Lung microvascular endothelial cell (primary cell): ENCODE measurements around the gene WRAP53. TPM values are rescaled to one million over a fixed set of nuclear protein-coding genes. Genes with fewer than 3 reads are reported as not detected.

Experiments
- DNase-seq, 2 donors: peaks; one replicate each; pipeline versions ENCODE4 v3.0.0 to v3.0.0-alpha.2; 2010; ENCODE audit warnings: low read depth in 2 of 2
- total RNA-seq: library from RNA; depleted of rRNA; stranded (reverse); fragments of >200 nt; gene quantifications from 2 replicates; pipeline ENCODE4 v1.2.1, GENCODE V29; 2014

Gene WRAP53
- total RNA-seq, 1 donor from 2014 or later: 6.9 TPM

GRCh38 chr17:7707858-7708750, 19.8 kb downstream of the WRAP53 start:
- DNase-seq: no peak

- DNase-seq: no peak
These were observed 20.8 kb downstream of the WRAP53 start for GRCh38 chr17:7709031-7709430.

GRCh38 chr17:7710301-7710700, 22.0 kb downstream of the WRAP53 start:
- peak in 1 of 2 donors; percentile 10 for DNase-seq

GRCh38 chr17:7711051-7711755, 22.9 kb downstream of the WRAP53 start:
- DNase-seq: no peak

- DNase-seq: no peak
These were observed 24.0 kb downstream of the WRAP53 start for GRCh38 chr17:7712111-7712771.

- no peak for DNase-seq
These were observed 25.5 kb downstream of the WRAP53 start for GRCh38 chr17:7713782-7714181.

- DNase-seq: no peak
These were observed 26.7 kb downstream of the WRAP53 start for GRCh38 chr17:7714721-7715594.

GRCh38 chr17:7715936-7716886, 27.9 kb downstream of the WRAP53 start:
- no peak for DNase-seq

GRCh38 chr17:7716901-7717755, 28.9 kb downstream of the WRAP53 start, which contains the start of gene DNAH2:
Gene DNAH2, plus strand, starts transcription at chr17:7717744. Its CDS starts 1,991 bp downstream, at chr17:7719735.
- peak; percentile 72 to 89 for DNase-seq

- peak in 1 of 2 donors; percentile 1 for DNase-seq
These were observed 29.6 kb downstream of the WRAP53 start for GRCh38 chr17:7717756-7718350.

GRCh38 chr17:7719661-7720060, 31.4 kb downstream of the WRAP53 start:
- no peak for DNase-seq

- no peak for DNase-seq
These were observed 31.8 kb downstream of the WRAP53 start for GRCh38 chr17:7720125-7720524.

- no peak for DNase-seq
These were observed 33.3 kb downstream of the WRAP53 start for GRCh38 chr17:7721612-7722011.

- no peak for DNase-seq
These were observed 39.6 kb downstream of the WRAP53 start for GRCh38 chr17:7727886-7728285.

- DNase-seq: no peak
These were observed 41.5 kb downstream of the WRAP53 start for GRCh38 chr17:7729816-7730215.

- no peak for DNase-seq
These were observed 44.8 kb downstream of the WRAP53 start for GRCh38 chr17:7732981-7733539.

GRCh38 chr17:7737601-7738000, 49.3 kb downstream of the WRAP53 start:
- DNase-seq: peak in 1 of 2 donors; percentile 0

- DNase-seq: no peak
These were observed 51.5 kb downstream of the WRAP53 start for GRCh38 chr17:7739746-7740145.
